Eye (tissue), 1 donor: ENCODE measurements around the gene KANSL2.
"Not testable (repeated sequence)": the region's sequence is repeated elsewhere in the genome, so short reads cannot be mapped to it uniquely, and the experiment has no call there.

Source experiments
- DNase-seq: peaks from one replicate; pipeline ENCODE4 v3.0.0-alpha.2; 2015

The KANSL2 gene

GRCh38 chr12:48682927-48683326, 889 bp upstream of the KANSL2 start:
- no peak for DNase-seq

GRCh38 chr12:48682533-48682905, 481 bp upstream of the KANSL2 start:
- not testable (repeated sequence) for DNase-seq

GRCh38 chr12:48681399-48681709, 684 bp downstream of the KANSL2 start:
- DNase-seq: no peak

GRCh38 chr12:48680861-48681260, 1.2 kb downstream of the KANSL2 start:
- no peak for DNase-seq

GRCh38 chr12:48678551-48679185, 3.4 kb downstream of the KANSL2 start:
- no peak for DNase-seq

- DNase-seq: no peak
Observed at GRCh38 chr12:48671231-48671856, 10.7 kb downstream of the KANSL2 start.

- no peak for DNase-seq
Observed at GRCh38 chr12:48668996-48669395, 13.0 kb downstream of the KANSL2 start.

GRCh38 chr12:48659863-48660262, 22.2 kb downstream of the KANSL2 start:
- no peak for DNase-seq

- DNase-seq: no peak
Observed at GRCh38 chr12:48651681-48652080, 30.4 kb downstream of the KANSL2 start.

- not testable (repeated sequence) for DNase-seq
Observed at GRCh38 chr12:48645354-48645753, 36.7 kb downstream of the KANSL2 start.

GRCh38 chr12:48643011-48643410, 39.0 kb downstream of the KANSL2 start:
- DNase-seq: no peak

GRCh38 chr12:48641752-48642555, 40.1 kb downstream of the KANSL2 start:
- DNase-seq: not testable (repeated sequence)

GRCh38 chr12:48640854-48641253, 41.2 kb downstream of the KANSL2 start:
- DNase-seq: no peak

GRCh38 chr12:48640428-48640827, 41.6 kb downstream of the KANSL2 start:
- no peak for DNase-seq

- DNase-seq: peak; percentile 10
Observed at GRCh38 chr12:48631071-48631470, 51.0 kb downstream of the KANSL2 start.

- DNase-seq: no peak
Observed at GRCh38 chr12:48630346-48630745, 51.7 kb downstream of the KANSL2 start.

- DNase-seq: no peak
Observed at GRCh38 chr12:48629541-48629940, 52.5 kb downstream of the KANSL2 start.

- DNase-seq: no peak
Observed at GRCh38 chr12:48627556-48627955, 54.5 kb downstream of the KANSL2 start.

- not testable (repeated sequence) for DNase-seq
Observed at GRCh38 chr12:48622997-48623396, 59.0 kb downstream of the KANSL2 start.

- DNase-seq: peak; percentile 91
Observed at GRCh38 chr12:48618541-48618940, 63.5 kb downstream of the KANSL2 start.

- DNase-seq: no peak
Observed at GRCh38 chr12:48615681-48616080, 66.4 kb downstream of the KANSL2 start.

- DNase-seq: no peak
Observed at GRCh38 chr12:48613321-48613720, 68.7 kb downstream of the KANSL2 start.
